Endometrial microvascular endothelial cells (primary cell): ENCODE data around the gene CFAP61. TPM values are rescaled to one million over a fixed set of nuclear protein-coding genes. Genes with fewer than 3 reads are reported as not detected.
"Not testable (repeated sequence)": the region's sequence is repeated elsewhere in the genome, so short reads cannot be mapped to it uniquely, and the experiment has no call there.

ENCODE experiments used
- in situ Hi-C: cut with HindIII; loops from 2 replicates; pipeline ENCODE4 v1.10.0; 2017; ENCODE audit warnings: low sequenced_read_pairs, low pct_unique_long_range_greater_than_20kb; ENCODE audit errors: inconsistent ontology term
- total RNA-seq: library from RNA; depleted of rRNA; stranded (reverse); fragments of >200 nt; gene quantifications from one replicate; pipeline ENCODE4 v1.2.3, GENCODE V29; 2015; ENCODE audit errors: inconsistent ontology term

CFAP61 gene
- total RNA-seq, 1 donor from 2014 or later, result not detected

- in situ Hi-C loops, result no loop called here
Measured at GRCh38 chr20:20079102-20079784, 26.9 kb downstream of the CFAP61 start.

DNA sequence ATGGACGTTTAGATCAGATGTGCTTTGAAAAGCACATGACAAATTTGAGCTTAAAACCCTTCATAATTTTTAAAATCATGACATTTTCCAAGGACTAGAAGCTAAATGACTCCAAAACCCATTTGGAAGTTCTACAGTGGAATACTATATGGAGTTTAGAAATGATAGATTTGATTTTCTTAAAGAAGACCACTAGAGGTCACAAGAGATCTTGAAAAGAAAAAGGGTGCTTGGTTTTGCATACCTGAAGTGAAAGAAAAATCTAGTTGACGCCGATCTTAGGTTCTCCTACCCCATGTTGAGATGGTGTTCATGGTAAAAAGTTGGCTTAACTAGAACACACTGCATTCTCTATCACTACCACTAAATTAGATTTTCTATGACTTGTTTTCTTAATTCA, 31.5 kb downstream of the CFAP61 start:
- in situ Hi-C loops, result no loop called here

DNA sequence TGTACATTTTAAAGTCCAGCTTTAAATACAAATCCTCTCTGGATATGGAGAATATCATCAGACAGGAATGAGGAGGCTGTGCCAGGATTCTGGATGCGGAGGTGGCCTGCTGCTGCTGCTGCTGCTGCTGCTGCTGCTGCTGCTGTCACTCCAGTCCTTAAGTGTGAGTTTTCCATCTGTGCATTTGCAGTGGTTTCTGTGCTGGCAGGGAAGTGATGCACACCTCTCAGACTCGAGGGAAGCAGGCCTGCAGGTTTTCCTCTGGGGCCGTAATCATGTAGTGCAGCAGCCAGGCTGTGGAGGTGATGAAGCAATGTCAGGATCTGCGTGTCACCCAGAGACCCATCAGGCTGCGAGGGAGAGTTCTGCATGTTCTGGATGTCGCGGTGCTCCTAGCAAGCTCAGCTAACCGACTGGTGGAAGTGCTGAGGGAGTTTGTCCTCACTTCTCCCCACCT, 32.0 kb downstream of the CFAP61 start:
- in situ Hi-C loops, result no loop called here

- in situ Hi-C loops, result no loop called here
Measured at GRCh38 chr20:20085071-20085470, 32.7 kb downstream of the CFAP61 start.

DNA sequence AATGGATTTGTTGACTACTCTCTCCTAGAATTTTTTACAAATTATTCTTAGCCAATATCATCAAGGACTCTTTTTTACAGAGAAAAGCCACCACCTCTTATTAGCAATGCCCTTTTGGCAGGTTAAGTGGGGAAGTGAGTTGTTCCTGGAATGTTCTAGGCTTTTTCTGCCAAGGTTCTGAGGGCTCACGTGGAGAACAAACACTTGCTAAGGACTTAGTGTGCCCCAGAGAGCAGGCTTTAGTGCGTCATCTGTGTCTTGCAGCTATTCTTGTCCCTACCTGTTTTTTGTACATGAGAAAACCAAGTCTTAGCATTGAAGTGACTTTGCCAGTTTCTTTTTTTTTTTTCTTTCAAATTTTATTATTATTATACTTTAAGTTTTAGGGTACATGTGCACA, 33.5 kb downstream of the CFAP61 start:
- in situ Hi-C loops, result no loop called here

DNA sequence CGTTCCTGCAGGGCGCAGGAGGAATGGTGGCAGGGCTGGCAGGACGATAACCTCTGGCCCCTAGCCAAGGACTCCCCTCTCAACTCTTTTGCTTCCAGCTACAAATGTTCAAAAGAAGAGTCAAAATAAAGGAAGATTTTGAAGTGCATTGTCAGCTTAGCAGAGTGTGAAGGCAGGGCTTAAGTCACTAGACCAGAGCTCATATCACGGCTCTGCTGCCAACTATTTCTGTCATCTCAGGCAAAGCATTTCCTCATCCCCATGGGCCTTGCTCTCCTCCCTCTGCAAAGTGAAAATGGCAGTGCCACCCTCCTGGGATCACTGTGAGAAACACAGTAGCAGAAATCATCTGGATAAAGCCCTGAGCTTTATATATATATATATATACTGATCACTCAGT, 36.7 kb downstream of the CFAP61 start:
- in situ Hi-C loops, result no loop called here

DNA sequence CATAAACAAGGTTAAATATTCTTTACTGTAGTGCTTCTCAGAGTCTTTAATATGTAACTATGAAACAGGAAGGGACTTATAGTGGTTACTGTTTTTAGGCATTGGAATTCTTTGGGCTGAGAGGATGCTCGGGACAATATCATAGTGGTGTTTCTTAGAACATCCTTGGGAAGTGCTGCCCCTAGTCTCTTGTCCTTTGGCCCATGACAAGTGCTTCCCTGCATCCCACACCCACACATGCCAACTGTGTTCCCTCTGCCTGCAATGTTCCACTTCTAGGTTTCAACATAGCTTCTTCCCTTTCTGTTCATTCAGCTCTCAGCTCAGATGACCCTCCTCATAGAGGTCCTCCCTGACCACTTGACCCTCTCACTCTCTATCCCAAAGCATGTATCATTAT, 37.6 kb downstream of the CFAP61 start:
- in situ Hi-C loops, result no loop called here

GRCh38 chr20:20092827-20093226, 40.5 kb downstream of the CFAP61 start:
- in situ Hi-C loops, result no loop called here

DNA sequence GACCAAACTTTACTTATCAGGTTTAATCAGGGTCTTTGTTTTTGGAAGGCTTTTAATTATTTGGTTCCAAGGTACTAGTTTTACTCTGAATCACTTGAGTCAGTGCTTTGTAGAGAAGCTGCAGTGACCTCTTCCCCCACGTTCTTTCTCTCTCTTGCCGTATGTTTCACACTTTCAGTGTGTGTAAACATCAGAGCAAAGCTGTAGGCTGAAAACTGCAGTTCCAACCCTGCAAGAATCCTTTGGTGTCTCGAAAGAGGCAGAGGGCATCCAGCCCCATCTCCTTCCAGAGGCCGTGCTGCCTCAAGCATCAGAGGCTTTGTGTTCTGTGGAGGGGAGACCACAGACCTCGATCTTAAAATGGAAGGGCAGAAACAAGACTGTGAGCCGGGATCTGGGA, 42.1 kb downstream of the CFAP61 start:
- in situ Hi-C loops, result no loop called here

DNA sequence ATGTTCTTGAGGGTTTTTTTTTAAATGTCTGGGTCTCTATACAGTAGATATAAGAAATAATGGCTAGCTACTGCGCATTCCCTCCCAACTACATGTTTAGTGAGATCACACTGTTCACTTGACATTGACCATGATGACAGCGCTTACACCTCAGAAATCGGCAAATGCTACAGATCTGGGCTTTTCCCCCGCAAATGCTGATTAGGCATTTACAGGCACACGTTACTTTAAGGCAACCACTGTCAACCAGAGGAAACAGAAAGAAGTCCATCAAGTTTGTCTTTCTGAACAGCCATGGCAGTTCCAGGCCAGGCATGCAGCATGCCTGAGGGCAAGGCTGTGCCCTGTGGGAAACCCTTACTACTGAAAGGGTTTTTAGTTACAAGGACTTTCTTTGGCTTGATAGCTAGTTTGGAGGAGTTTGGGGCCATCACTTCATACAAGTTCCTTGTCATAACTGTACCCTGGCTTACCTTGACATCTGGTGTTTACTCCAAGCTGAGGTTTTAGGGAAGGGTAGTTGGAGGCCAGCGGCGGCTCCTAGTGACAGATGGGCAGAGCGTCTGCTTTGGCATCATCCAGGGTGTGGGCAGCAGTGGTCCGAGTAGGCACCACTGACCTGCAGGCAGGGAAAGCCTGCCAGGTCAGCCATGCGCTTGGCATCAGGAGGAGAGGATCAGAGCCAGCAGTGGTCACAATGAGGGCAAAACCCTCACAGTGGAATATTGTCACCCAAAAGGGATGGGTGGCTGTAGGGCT, 43.0 kb downstream of the CFAP61 start:
- in situ Hi-C loops, result no loop called here

- in situ Hi-C loops, result no loop called here
Measured at GRCh38 chr20:20096421-20096820, 44.1 kb downstream of the CFAP61 start.

- in situ Hi-C loops, result no loop called here
Measured at GRCh38 chr20:20100881-20101280, 48.5 kb downstream of the CFAP61 start.

DNA sequence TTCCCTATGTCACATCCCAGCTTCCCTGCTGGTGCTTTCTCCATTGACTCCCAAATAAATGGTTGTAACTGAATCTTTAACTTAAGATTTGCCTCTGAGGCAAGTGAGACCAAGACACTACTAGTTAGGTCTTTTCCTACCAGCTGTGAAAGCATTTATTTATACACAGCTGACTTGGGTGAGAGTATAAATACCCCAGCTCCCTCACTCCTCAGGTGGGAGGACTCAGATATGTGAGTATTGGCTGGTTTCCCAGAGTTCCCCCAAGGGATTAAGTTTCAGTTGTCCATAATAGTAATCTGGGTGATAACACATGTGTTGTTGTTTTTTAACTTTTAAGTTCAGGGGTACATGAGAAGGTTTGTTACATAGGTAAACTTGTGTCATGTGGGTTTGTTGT, 49.8 kb downstream of the CFAP61 start:
- in situ Hi-C loops, result no loop called here

DNA sequence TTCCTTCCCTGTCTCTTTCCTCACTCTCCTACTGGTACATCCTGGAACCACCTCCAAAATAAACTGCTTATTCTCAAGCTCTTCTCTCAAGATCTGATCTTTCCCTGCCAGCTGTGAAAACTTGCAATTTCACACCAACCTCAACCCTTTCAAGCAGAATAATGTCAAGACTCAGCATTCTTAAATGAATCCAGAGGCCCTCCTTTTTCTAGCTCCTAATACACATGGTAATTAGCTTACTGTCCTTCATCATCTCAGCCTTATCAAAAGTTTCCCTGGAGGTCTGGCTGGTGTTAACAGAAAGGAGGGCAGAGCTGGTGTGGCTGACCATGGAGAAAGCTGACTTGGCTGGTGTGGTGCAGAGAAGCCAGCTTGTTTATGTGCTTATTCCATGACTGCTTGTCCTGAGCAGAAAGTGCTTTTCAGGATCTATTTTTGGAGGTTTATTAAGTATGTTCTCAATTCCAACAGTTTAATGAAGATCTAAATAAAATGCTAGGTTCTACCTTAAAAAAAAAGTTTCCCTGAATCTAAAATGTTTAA, 50.5 kb downstream of the CFAP61 start:
- in situ Hi-C loops, result no loop called here

GRCh38 chr20:20103486-20103885, 51.2 kb downstream of the CFAP61 start:
- in situ Hi-C loops, result no loop called here

- in situ Hi-C loops, result not testable (repeated sequence)
Measured at GRCh38 chr20:20123187-20123586, 70.9 kb downstream of the CFAP61 start.

DNA sequence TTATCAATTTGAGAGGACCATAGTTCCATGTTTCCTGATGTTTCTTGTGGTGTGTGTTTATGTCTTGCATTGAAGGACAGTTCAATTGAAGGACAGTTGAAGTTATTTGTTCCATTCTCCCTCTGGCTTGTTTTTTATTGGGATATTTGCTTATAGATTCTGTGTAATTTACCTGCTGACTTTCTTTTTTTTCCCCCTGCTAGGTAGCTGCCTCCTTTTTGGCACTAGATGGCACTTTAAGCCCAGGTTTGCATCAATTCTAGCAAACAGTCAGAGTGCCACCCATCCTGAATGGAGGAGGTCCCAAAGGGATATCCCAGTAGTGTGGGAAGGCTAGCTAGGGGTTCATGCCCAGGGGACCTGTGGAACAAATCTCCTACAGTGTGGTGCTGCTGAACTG, 78.1 kb downstream of the CFAP61 start:
- in situ Hi-C loops, result no loop called here

DNA sequence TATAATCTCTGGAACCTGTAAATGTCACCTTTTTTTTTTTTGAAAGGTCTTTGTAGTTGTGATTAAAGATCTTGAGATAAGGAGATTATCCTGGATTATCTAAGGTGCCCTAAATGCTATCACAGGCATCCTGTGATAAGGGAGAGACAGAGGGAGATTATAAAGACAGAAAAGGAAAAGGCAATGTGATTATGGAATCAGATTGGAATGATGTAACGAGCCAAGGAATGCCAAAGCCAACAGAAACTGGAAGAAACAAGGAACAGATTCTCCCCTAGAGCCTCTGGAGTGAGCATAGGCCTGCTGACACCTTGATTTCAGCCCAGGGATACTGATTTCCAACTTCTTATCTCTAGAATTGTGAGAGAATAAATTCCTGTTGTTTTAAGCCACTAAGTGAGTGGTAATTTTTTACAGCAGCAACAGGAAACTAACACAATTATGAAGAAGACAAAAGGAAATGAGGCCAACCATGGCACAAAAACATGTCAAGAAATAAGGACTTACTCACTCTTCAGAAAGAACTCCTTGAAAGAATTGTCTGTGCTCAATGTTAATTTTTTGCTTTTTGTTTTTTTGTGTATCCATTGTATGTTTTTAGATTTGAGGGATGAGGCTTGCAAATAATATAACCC, 82.7 kb downstream of the CFAP61 start:
- in situ Hi-C loops, result no loop called here

DNA sequence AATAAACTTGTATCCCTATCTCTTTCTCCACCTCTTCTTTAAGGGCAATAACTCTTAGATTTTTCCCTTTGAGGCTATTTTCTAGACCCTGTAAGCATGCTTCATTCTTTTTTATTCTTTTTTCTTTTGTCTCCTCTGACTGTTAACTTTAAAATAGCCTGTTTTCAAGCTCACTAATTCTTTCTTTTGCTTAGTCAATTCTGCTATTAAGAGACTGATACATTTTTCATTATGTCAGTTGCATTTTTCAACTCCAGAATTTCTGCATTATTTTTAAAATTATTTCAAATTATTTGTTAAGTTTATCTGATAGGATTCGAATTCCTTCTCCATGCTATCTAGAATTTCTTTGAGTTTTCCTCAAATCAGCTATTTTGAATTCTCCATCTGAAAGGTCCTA, 84.0 kb downstream of the CFAP61 start:
- in situ Hi-C loops, result no loop called here

DNA sequence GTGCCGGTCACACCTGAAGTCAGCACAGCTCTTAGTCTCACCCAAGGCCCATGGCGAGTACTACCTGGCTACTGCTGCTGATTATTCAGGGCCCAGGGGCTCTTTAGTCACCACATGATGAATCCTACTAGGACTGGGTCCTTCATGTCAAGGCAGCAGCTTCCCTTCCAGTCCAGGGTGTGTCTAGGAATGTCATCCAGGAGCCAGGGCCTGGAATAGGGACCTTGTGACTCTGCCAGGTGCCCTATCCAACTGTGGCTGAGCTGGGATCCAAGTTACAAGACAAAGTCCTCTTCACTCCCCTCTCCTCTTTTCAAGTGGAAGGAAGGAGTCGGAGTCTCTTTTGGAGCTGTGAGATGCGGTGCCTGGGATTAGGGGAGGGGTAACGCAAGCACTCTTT, 85.5 kb downstream of the CFAP61 start:
- in situ Hi-C loops, result no loop called here
